OCI-LY7 (cell line): ENCODE data around the gene C4orf50. TPM values are rescaled to one million over a fixed set of nuclear protein-coding genes. Genes with fewer than 3 reads are reported as not detected.

Experiments used
- BruUV-seq: library from RNA; stranded (reverse); fragments of 400-500 nt; replicated peaks from 2 replicates; lab custom pipeline; 2021; lab: Mats Ljungman, UMichigan
- CTCF ChIA-PET: fragments of 300-600 bp; sonication (Branson Sonifier 250); formaldehyde crosslinking; loops from one replicate; lab custom pipeline; 2022; ENCODE audit warnings: antibody characterized with exemption; ENCODE audit not compliant: unreplicated experiment; lab: Charles Lee
- POLR2A ChIA-PET: fragments of 300-600 bp; sonication (Branson Sonifier 250); formaldehyde crosslinking; loops from one replicate; lab custom pipeline; 2022; ENCODE audit warnings: antibody characterized with exemption; lab: Charles Lee
- DNase-seq: peaks from one replicate; pipeline ENCODE4 v3.0.0-alpha.2; 2015; ENCODE audit warnings: low spot score
- H2AFZ ChIP-seq: fragments of 200-600 bp; sonication (generic), shearing (Covaris generic); 2 replicates; pipeline ENCODE4 v1.6.1; 2014; ENCODE audit warnings: mild to moderate bottlenecking, antibody characterized with exemption, low read length, moderate library complexity
- H3K27ac ChIP-seq: fragments of 200-600 bp; sonication (generic); 2 replicates; pipeline ENCODE4 v1.5.1; 2014; ENCODE audit warnings: mixed run types, low read depth, mild to moderate bottlenecking, moderate library complexity, low read length, inconsistent platforms; ENCODE audit not compliant: poor library complexity, severe bottlenecking
- H3K36me3 ChIP-seq: fragments of 200-600 bp; sonication (generic); 2 replicates; pipeline ENCODE4 v1.6.1; 2014; ENCODE audit warnings: mild to moderate bottlenecking, antibody characterized with exemption, low read length, moderate library complexity, mixed read lengths; ENCODE audit not compliant: insufficient read depth
- H3K4me1 ChIP-seq: fragments of 200-600 bp; sonication (generic); 2 replicates; pipeline ENCODE4 v1.5.1; 2014; ENCODE audit warnings: mild to moderate bottlenecking, low read length; ENCODE audit not compliant: insufficient read depth, poor library complexity, severe bottlenecking
- H3K4me2 ChIP-seq: fragments of 200-600 bp; sonication (generic); 2 replicates; pipeline ENCODE4 v1.6.1; 2014; ENCODE audit warnings: mild to moderate bottlenecking, low read length
- H3K4me3 ChIP-seq: fragments of 200-600 bp; sonication (generic); 2 replicates; pipeline ENCODE4 v1.5.1; 2014; ENCODE audit warnings: mild to moderate bottlenecking, low read depth, low read length; ENCODE audit not compliant: poor library complexity, severe bottlenecking
- H3K79me2 ChIP-seq: fragments of 200-600 bp; sonication (generic); 2 replicates; pipeline ENCODE4 v1.6.1; 2016; ENCODE audit warnings: low read depth, mild to moderate bottlenecking, low read length, moderate library complexity, mixed read lengths; ENCODE audit not compliant: insufficient read depth
- H3K9me2 ChIP-seq: fragments of 200-600 bp; sonication (generic); 2 replicates; pipeline ENCODE4 v1.6.1; 2016; ENCODE audit warnings: mild to moderate bottlenecking, low read length, mixed read lengths; ENCODE audit not compliant: insufficient read depth
- H3K9me3 ChIP-seq: fragments of 200-600 bp; sonication (generic); 2 replicates; pipeline ENCODE4 v1.6.1; 2014; ENCODE audit warnings: mild to moderate bottlenecking, mixed run types, low read length, mixed read lengths
- H4K20me1 ChIP-seq: fragments of 200-600 bp; sonication (generic); 2 replicates; pipeline ENCODE4 v1.6.1; 2014; ENCODE audit warnings: mild to moderate bottlenecking, antibody characterized with exemption, low read length, moderate library complexity, mixed read lengths; ENCODE audit not compliant: insufficient read depth
- CTCF ChIP-seq: fragments of 200-600 bp; sonication (generic); conservative IDR thresholded peaks from 2 replicates; pipeline ENCODE4 v1.5.1; 2014; ENCODE audit warnings: mild to moderate bottlenecking, antibody characterized with exemption, low read length, moderate library complexity, mixed read lengths
- EZH2phosphoT487 ChIP-seq: fragments of 200-600 bp; sonication (generic); IDR thresholded peaks from 2 replicates; pipeline ENCODE4 v1.6.1; 2018; ENCODE audit warnings: low read depth, borderline replicate concordance, mild to moderate bottlenecking, mixed run types, antibody characterized with exemption, low read length, moderate library complexity, mixed read lengths
- intact Hi-C: fragments of 100-400 bp; cut with micrococcal nuclease; formaldehyde crosslinking; loops from one replicate; pipeline ENCODE4 v1.10.0; 2022; ENCODE audit not compliant: unreplicated experiment
- total RNA-seq, 2 experiments: library from RNA; depleted of rRNA in 1 of 2; stranded (reverse); fragments of >200 nt in 1 of 2; shearing (Covaris generic) in 1 of 2; gene quantifications; 2 replicates each; pipeline ENCODE4 v1.2.3, GENCODE V29; 2014 to 2022

The C4orf50 gene
- total RNA-seq, 2 experiments from 2014 or later = 0.06 TPM; not detected in 1

- H3K9me2 ChIP-seq = no peaks in the 10 kb centered on the region
- no peak for DNase-seq
- ChIA-PET POLR2A (no interaction called here), CTCF (no interaction called here)
- H2AFZ ChIP-seq = no peak overlapping the region
- H3K9me3 ChIP-seq = no peaks in the 10 kb centered on the region
- H3K79me2 ChIP-seq = no peaks in the 10 kb centered on the region
- BruUV-seq = no TSS peak
- H3K4me1 ChIP-seq = no peaks in the 10 kb centered on the region
- H3K4me2 ChIP-seq = no peak overlapping the region
- H3K4me3 ChIP-seq = no peak overlapping the region
- H4K20me1 ChIP-seq = no peaks in the 10 kb centered on the region
- intact Hi-C loops = no loop called here
- no peak overlapping the region for H3K27ac ChIP-seq
- TF ChIP-seq EZH2phosphoT487 (no peak), CTCF (no peak)
- no peaks in the 10 kb centered on the region for H3K36me3 ChIP-seq
Observed at GRCh38 chr4:5887361-5888221, 130.6 kb downstream of the C4orf50 start.

GRCh38 chr4:5887011-5887360 is 131.2 kb downstream of the C4orf50 start:
- H4K20me1 ChIP-seq = no peaks in the 10 kb centered on the region
- no peaks in the 10 kb centered on the region for H3K79me2 ChIP-seq
- no peak overlapping the region for H3K4me3 ChIP-seq
- no TSS peak for BruUV-seq
- POLR2A ChIA-PET = no interaction called here
- H3K9me3 ChIP-seq = no peaks in the 10 kb centered on the region
- H3K36me3 ChIP-seq = no peaks in the 10 kb centered on the region
- no peak overlapping the region for H2AFZ ChIP-seq
- intact Hi-C loops = no loop called here
- no peaks in the 10 kb centered on the region for H3K9me2 ChIP-seq
- no peaks in the 10 kb centered on the region for H3K4me1 ChIP-seq
- TF ChIP-seq CTCF (no peak), EZH2phosphoT487 (no peak)
- CTCF ChIA-PET = no interaction called here
- H3K27ac ChIP-seq = no peak overlapping the region
- H3K4me2 ChIP-seq = no peak overlapping the region
- DNase-seq = no peak

- no TSS peak for BruUV-seq
- Histone ChIP-seq H3K9me3 (no peaks in the 10 kb centered on the region), H3K79me2 (no peaks in the 10 kb centered on the region), H3K27ac (no peak overlapping the region), H3K4me2 (no peak overlapping the region), H3K36me3 (no peaks in the 10 kb centered on the region), H4K20me1 (no peaks in the 10 kb centered on the region), H3K4me3 (no peak overlapping the region), H3K9me2 (no peaks in the 10 kb centered on the region), H2AFZ (no peak overlapping the region), H3K4me1 (no peaks in the 10 kb centered on the region)
- TF ChIP-seq CTCF (no peak), EZH2phosphoT487 (no peak)
- ChIA-PET POLR2A (interaction anchor here (0.6 kb wide), 1 partner anchor 160 kb away, joined by 3 read pairs; no protein-coding TSS in a partner anchor), CTCF (no interaction called here)
- intact Hi-C loops = no loop called here
- DNase-seq = no peak
Observed at GRCh38 chr4:5885733-5886132, 132.5 kb downstream of the C4orf50 start.
